Measurements from ENCODE around the gene RSF1.

GRCh38 chr11:77793972-77794371 lies 26.6 kb downstream of the RSF1 start:
- TF ChIP-seq MXD4 (CRISPR knock-in tag; IDR thresholded peaks at IDR 0.05; ENCODE audit: borderline replicate concordance): no peak
- no peak for TF ChIP-seq ATF3 (CRISPR knock-in tag; conservative IDR thresholded peaks at IDR 0.05)
- TF ChIP-seq CTCF (IDR thresholded peaks at IDR 0.05): no peak
- no peak for TF ChIP-seq SMAD3 (CRISPR knock-in tag; IDR thresholded peaks at IDR 0.05; ENCODE audit: borderline replicate concordance)
- TF ChIP-seq KAT7 (CRISPR knock-in tag; IDR thresholded peaks at IDR 0.05; ENCODE audit: borderline replicate concordance): no peak
- TF ChIP-seq USF1 (CRISPR knock-in tag; IDR thresholded peaks at IDR 0.05): no peak

Data from WTC11 (cell line).